ENCODE measurements around the gene SAP30L.
A peak's percentile ranks its signal among the peaks of the same experiment; 100 is the strongest.

SAP30L gene

GRCh38 chr5:154421868-154422267 is 23.9 kb upstream of the SAP30L start:
- DNase-seq = no peak

- no peak for DNase-seq
Measured at GRCh38 chr5:154422298-154422697, 23.5 kb upstream of the SAP30L start.

GRCh38 chr5:154428208-154428607 is 17.6 kb upstream of the SAP30L start:
- no peak for DNase-seq

- DNase-seq = no peak
Measured at GRCh38 chr5:154429341-154429740, 16.5 kb upstream of the SAP30L start.

GRCh38 chr5:154430466-154430865 is 15.3 kb upstream of the SAP30L start:
- no peak for DNase-seq

- no peak for DNase-seq
Measured at GRCh38 chr5:154430961-154431630, 14.7 kb upstream of the SAP30L start.

- no peak for DNase-seq
Measured at GRCh38 chr5:154435226-154435625, 10.6 kb upstream of the SAP30L start.

GRCh38 chr5:154437281-154437965 is 8.4 kb upstream of the SAP30L start:
- DNase-seq = no peak

- no peak for DNase-seq
Measured at GRCh38 chr5:154440540-154440939, 5.3 kb upstream of the SAP30L start.

GRCh38 chr5:154442801-154443200 is 3.0 kb upstream of the SAP30L start:
- no peak for DNase-seq

- no peak for DNase-seq
Measured at GRCh38 chr5:154444556-154445421, 1.0 kb upstream of the SAP30L start.

GRCh38 chr5:154446195-154447088 is 645 bp downstream of the SAP30L start:
- DNase-seq = peak; percentile 43

- DNase-seq = no peak
Measured at GRCh38 chr5:154447089-154447725, 1.4 kb downstream of the SAP30L start.

GRCh38 chr5:154449786-154450185 is 4.0 kb downstream of the SAP30L start:
- DNase-seq = no peak

- no peak for DNase-seq
Measured at GRCh38 chr5:154451957-154452356, 6.2 kb downstream of the SAP30L start.

GRCh38 chr5:154455585-154455984 is 9.8 kb downstream of the SAP30L start:
- no peak for DNase-seq

GRCh38 chr5:154456540-154456939 is 10.7 kb downstream of the SAP30L start:
- no peak for DNase-seq

GRCh38 chr5:154459015-154459414 is 13.2 kb downstream of the SAP30L start:
- DNase-seq = no peak

GRCh38 chr5:154460172-154460571 is 14.4 kb downstream of the SAP30L start:
- DNase-seq = no peak

GRCh38 chr5:154461531-154461930 is 15.7 kb downstream of the SAP30L start:
- DNase-seq = no peak

GRCh38 chr5:154464438-154464837 is 18.6 kb downstream of the SAP30L start:
- no peak for DNase-seq

- DNase-seq = no peak
Measured at GRCh38 chr5:154465169-154465568, 19.4 kb downstream of the SAP30L start.
